H9 (cell line): ENCODE data around the gene GPR137. TPM values are rescaled to one million over a fixed set of nuclear protein-coding genes. Genes with fewer than 3 reads are reported as not detected.

Source experiments
- DNase-seq: peaks from one replicate; pipeline ENCODE4 v3.0.0-alpha.2; 2017
- H2AFZ ChIP-seq: one replicate; pipeline ENCODE4 v1.6.1; 2013; ENCODE audit warnings: mild to moderate bottlenecking, low read length, control low read depth, moderate library complexity
- H2AK5ac ChIP-seq: 2 replicates; pipeline ENCODE4 v1.6.1; 2013; ENCODE audit warnings: low read length, control low read depth, mixed read lengths; ENCODE audit not compliant: insufficient read length
- H2BK120ac ChIP-seq: one replicate; pipeline ENCODE4 v1.6.1; 2013; ENCODE audit warnings: low read depth, mild to moderate bottlenecking, low read length, control low read depth, inconsistent platforms; ENCODE audit not compliant: poor library complexity, severe bottlenecking
- H2BK12ac ChIP-seq: 2 replicates; pipeline ENCODE4 v1.6.1; 2013; ENCODE audit warnings: low read length, control low read depth, mixed read lengths, low read depth; ENCODE audit not compliant: insufficient read length
- H2BK15ac ChIP-seq: 2 replicates; pipeline ENCODE4 v1.6.1; 2013; ENCODE audit warnings: low read depth, low read length, control low read depth
- H2BK20ac ChIP-seq: one replicate; pipeline ENCODE4 v1.6.1; 2013; ENCODE audit warnings: low read depth, mild to moderate bottlenecking, low read length, control low read depth, inconsistent platforms; ENCODE audit not compliant: poor library complexity, severe bottlenecking
- H2BK5ac ChIP-seq: 2 replicates; pipeline ENCODE4 v1.6.1; 2013; ENCODE audit warnings: low read length, control low read depth, mixed read lengths; ENCODE audit not compliant: insufficient read length
- H3K14ac ChIP-seq: 2 replicates; pipeline ENCODE4 v1.6.1; 2013; ENCODE audit warnings: low read length, control low read depth; ENCODE audit not compliant: insufficient read depth
- H3K18ac ChIP-seq: 2 replicates; pipeline ENCODE4 v1.6.1; 2013; ENCODE audit warnings: low read depth, mild to moderate bottlenecking, mixed read lengths, low read length, control low read depth; ENCODE audit not compliant: insufficient read length
- H3K23ac ChIP-seq: 2 replicates; pipeline ENCODE4 v1.6.1; 2013; ENCODE audit warnings: low read length, control low read depth, mixed read lengths, low read depth; ENCODE audit not compliant: insufficient read length
- H3K23me2 ChIP-seq: 2 replicates; pipeline ENCODE4 v1.6.1; 2013; ENCODE audit warnings: low read depth, mild to moderate bottlenecking, mixed read lengths, low read length, control low read depth; ENCODE audit not compliant: insufficient read length, poor library complexity, severe bottlenecking
- H3K27ac ChIP-seq: 2 replicates; pipeline ENCODE4 v1.5.1; 2013; ENCODE audit warnings: low read length, control low read depth, mixed read lengths, low read depth; ENCODE audit not compliant: insufficient read length
- H3K27me3 ChIP-seq: 2 replicates; pipeline ENCODE4 v1.6.1; 2013; ENCODE audit warnings: low read length, control low read depth, inconsistent platforms; ENCODE audit not compliant: insufficient read depth
- H3K4ac ChIP-seq: 2 replicates; pipeline ENCODE4 v1.6.1; 2013; ENCODE audit warnings: low read depth, mild to moderate bottlenecking, control low read depth, inconsistent platforms, low read length, moderate library complexity
- H3K4me1 ChIP-seq: 2 replicates; pipeline ENCODE4 v1.6.1; 2013; ENCODE audit warnings: low read length, control low read depth, inconsistent platforms; ENCODE audit not compliant: insufficient read depth
- H3K4me2 ChIP-seq: 2 replicates; pipeline ENCODE4 v1.6.1; 2013; ENCODE audit warnings: low read length, control low read depth, mixed read lengths; ENCODE audit not compliant: insufficient read length, insufficient read depth
- H3K56ac ChIP-seq: 2 replicates; pipeline ENCODE4 v1.6.1; 2013; ENCODE audit warnings: low read depth, mild to moderate bottlenecking, mixed read lengths, low read length, control low read depth; ENCODE audit not compliant: insufficient read length
- H3K79me1 ChIP-seq: 2 replicates; pipeline ENCODE4 v1.6.1; 2013; ENCODE audit warnings: low read depth, mild to moderate bottlenecking, moderate library complexity, low read length, control low read depth, inconsistent platforms; ENCODE audit not compliant: insufficient read depth, poor library complexity, severe bottlenecking
- H3K79me2 ChIP-seq: 2 replicates; pipeline ENCODE4 v1.6.1; 2013; ENCODE audit warnings: low read length, control low read depth, inconsistent platforms; ENCODE audit not compliant: insufficient read depth
- H3K9ac ChIP-seq: 2 replicates; pipeline ENCODE4 v1.6.1; 2013; ENCODE audit warnings: low read length, control low read depth, mixed read lengths; ENCODE audit not compliant: insufficient read length; ENCODE audit errors: extremely low read depth
- H3K9me3 ChIP-seq: one replicate; pipeline ENCODE4 v1.6.1; 2013; ENCODE audit warnings: low read depth, low read length, inconsistent platforms; ENCODE audit not compliant: control insufficient read depth
- H3T11ph ChIP-seq: one replicate; pipeline ENCODE4 v1.6.1; 2013; ENCODE audit warnings: mild to moderate bottlenecking, low read length, control low read depth, inconsistent platforms
- H4K20me1 ChIP-seq: one replicate; pipeline ENCODE4 v1.6.1; 2013; ENCODE audit not compliant: control insufficient read depth, insufficient read length, insufficient read depth
- H4K5ac ChIP-seq: 2 replicates; pipeline ENCODE4 v1.6.1; 2013; ENCODE audit warnings: low read depth, mild to moderate bottlenecking, mixed read lengths, low read length, control low read depth; ENCODE audit not compliant: insufficient read length
- H4K8ac ChIP-seq: replicated peaks from 2 replicates; pipeline ENCODE4 v1.6.1; 2013; ENCODE audit warnings: low read length, control low read depth, mixed read lengths, low read depth; ENCODE audit not compliant: insufficient read length
- H4K91ac ChIP-seq: 2 replicates; pipeline ENCODE4 v1.6.1; 2013; ENCODE audit warnings: low read depth, mild to moderate bottlenecking, moderate library complexity, mixed read lengths, low read length, control low read depth; ENCODE audit not compliant: insufficient read length
- H3K27ac Mint-ChIP-seq, 3 experiments: 2 replicates in 2 of 3; 3 replicates in 1 of 3; pipeline ENCODE4 v1.8.0; 2020 to 2021; ENCODE audit warnings: mixed read lengths in 3 of 3, mild to moderate bottlenecking in 1 of 3, moderate library complexity in 1 of 3
- H3K27me3 Mint-ChIP-seq: 2 replicates; pipeline ENCODE4 v1.8.0; 2021; ENCODE audit warnings: low read depth, mild to moderate bottlenecking, moderate library complexity, mixed read lengths
- H3K36me3 Mint-ChIP-seq, 3 experiments: 2 replicates in 2 of 3; 3 replicates in 1 of 3; pipeline ENCODE4 v1.8.0; 2020 to 2021; ENCODE audit warnings: low read depth in 3 of 3, mixed read lengths in 3 of 3; ENCODE audit not compliant: insufficient read depth in 1 of 3
- H3K4me1 Mint-ChIP-seq, 2 experiments: 2 replicates each; pipeline ENCODE4 v1.8.0; 2020; ENCODE audit warnings: mixed read lengths in 2 of 2
- H3K4me3 Mint-ChIP-seq, 2 experiments: 2 replicates in 1 of 2; 3 replicates in 1 of 2; pipeline ENCODE4 v1.8.0; 2020 to 2021; ENCODE audit warnings: mild to moderate bottlenecking in 2 of 2, mixed read lengths in 2 of 2, moderate library complexity in 1 of 2
- H3K9me3 Mint-ChIP-seq, 2 experiments: 2 replicates in 1 of 2; 3 replicates in 1 of 2; pipeline ENCODE4 v1.8.0; 2020; ENCODE audit warnings: mild to moderate bottlenecking in 2 of 2, mixed read lengths in 2 of 2, moderate library complexity in 1 of 2
- WGBS: extraction: QIAGEN DNeasy Blood & Tissue Kit; methylation state at CpG from one replicate; pipeline ENCODE4 v1.1.7; 2013; ENCODE audit warnings: missing lambda C conversion rate, low lambda C conversion rate, mixed read lengths; ENCODE audit not compliant: insufficient read length; ENCODE audit errors: extremely low coverage; 5-methylcytosine and 5-hydroxymethylcytosine counted together
- total RNA-seq: library from RNA; stranded (reverse); gene quantifications from 2 replicates; pipeline ENCODE4 v1.2.1, GENCODE V29; 2021
- TF ChIP-seq, protein P1 (sequence below): fragments of 200-600 bp; sonication (generic); conservative IDR thresholded peaks from 3 replicates; pipeline ENCODE4 v1.8.0; 2021; ENCODE audit warnings: antibody characterized with exemption, mild to moderate bottlenecking

The GPR137 gene
- total RNA-seq, 1 experiment from 2014 or later, result 39.6 TPM

DNA sequence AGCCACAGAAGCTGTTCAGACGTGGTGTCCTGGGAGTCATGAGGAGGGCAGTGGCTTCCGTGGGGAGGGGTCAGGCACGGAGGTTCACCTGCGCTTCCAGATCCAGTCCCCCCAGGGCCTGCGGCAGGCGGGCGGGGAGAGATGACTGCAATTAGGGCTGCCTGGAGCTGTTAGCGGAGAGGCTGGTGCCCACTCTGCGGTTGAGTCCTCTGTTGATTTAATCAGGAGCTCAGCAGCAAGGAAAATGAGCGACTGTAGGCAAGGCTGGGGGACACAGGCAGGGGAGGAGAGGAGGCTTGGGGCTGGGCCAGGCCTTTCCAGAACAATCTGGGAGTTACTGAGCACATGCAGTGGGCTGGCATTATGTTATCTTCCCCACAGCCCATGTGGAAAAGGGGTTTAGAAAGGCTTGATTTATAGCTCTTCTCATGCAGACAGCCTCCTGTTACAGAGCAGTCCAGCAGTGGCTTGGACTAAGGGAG lies 21.2 kb upstream of the GPR137 start:
- H4K8ac ChIP-seq, result no peak overlapping the region
- no CpG with 5 or more reads among the region's 10 CpGs for WGBS
- no peak overlapping the region for H2BK5ac ChIP-seq
- H2BK12ac ChIP-seq, result no peak overlapping the region
- no peak overlapping the region for H3K18ac ChIP-seq
- no peak overlapping the region for H3K4me2 ChIP-seq
- Mint-ChIP-seq H3K9me3 (no peaks in the 10 kb centered on the region), H3K4me3 (no peak overlapping the region; a peak in 1 of 5 replicates), H3K27ac (peak overlapping the region in 2 of 3 experiments; percentile 44 to 49; a peak in 3 of 7 replicates), H3K27me3 (no peaks in the 10 kb centered on the region), H3K36me3 (peaks cover 36 to 80% (median 58%) of the 10 kb centered on the region in 3 experiments), H3K4me1 (peaks cover 11 to 21% of the 10 kb centered on the region in 2 experiments)
- H3K27ac ChIP-seq, result no peak overlapping the region
- H2AK5ac ChIP-seq, result no peak overlapping the region
- H3K9me3 ChIP-seq, result no peaks in the 10 kb centered on the region
- H4K5ac ChIP-seq, result no peak overlapping the region
- H3K56ac ChIP-seq, result no peak overlapping the region
- no peak overlapping the region for H2BK15ac ChIP-seq
- H4K20me1 ChIP-seq, result no peaks in the 10 kb centered on the region
- TF ChIP-seq, protein P1, sequence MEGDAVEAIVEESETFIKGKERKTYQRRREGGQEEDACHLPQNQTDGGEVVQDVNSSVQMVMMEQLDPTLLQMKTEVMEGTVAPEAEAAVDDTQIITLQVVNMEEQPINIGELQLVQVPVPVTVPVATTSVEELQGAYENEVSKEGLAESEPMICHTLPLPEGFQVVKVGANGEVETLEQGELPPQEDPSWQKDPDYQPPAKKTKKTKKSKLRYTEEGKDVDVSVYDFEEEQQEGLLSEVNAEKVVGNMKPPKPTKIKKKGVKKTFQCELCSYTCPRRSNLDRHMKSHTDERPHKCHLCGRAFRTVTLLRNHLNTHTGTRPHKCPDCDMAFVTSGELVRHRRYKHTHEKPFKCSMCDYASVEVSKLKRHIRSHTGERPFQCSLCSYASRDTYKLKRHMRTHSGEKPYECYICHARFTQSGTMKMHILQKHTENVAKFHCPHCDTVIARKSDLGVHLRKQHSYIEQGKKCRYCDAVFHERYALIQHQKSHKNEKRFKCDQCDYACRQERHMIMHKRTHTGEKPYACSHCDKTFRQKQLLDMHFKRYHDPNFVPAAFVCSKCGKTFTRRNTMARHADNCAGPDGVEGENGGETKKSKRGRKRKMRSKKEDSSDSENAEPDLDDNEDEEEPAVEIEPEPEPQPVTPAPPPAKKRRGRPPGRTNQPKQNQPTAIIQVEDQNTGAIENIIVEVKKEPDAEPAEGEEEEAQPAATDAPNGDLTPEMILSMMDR, result no peak
- DNase-seq, result no peak
- no peak overlapping the region for H3K14ac ChIP-seq
- H2BK20ac ChIP-seq, result no peak overlapping the region
- no peak overlapping the region for H2BK120ac ChIP-seq
- no peaks in the 10 kb centered on the region for H3K4me1 ChIP-seq
- H3K23ac ChIP-seq, result no peak overlapping the region
- peaks cover 4% of the 10 kb centered on the region for H3K23me2 ChIP-seq
- no peak overlapping the region for H3T11ph ChIP-seq
- no peaks in the 10 kb centered on the region for H3K79me1 ChIP-seq
- H3K4ac ChIP-seq, result no peak overlapping the region
- H3K79me2 ChIP-seq, result no peaks in the 10 kb centered on the region
- no peak overlapping the region for H3K9ac ChIP-seq
- no peak overlapping the region for H4K91ac ChIP-seq
- H2AFZ ChIP-seq, result no peak overlapping the region
- no peaks in the 10 kb centered on the region for H3K27me3 ChIP-seq
